GM12873 (cell line): Measurements from ENCODE around the gene CDC45.

Experiments used
- TF ChIP-seq, protein P1 (sequence below): IDR thresholded peaks from 2 replicates; pipeline ENCODE4 v1.5.1; 2012; ENCODE audit warnings: low read depth, mild to moderate bottlenecking, moderate library complexity, low read length, control low read depth; ENCODE audit not compliant: insufficient read depth; ENCODE audit errors: missing control alignments

CDC45 gene

DNA sequence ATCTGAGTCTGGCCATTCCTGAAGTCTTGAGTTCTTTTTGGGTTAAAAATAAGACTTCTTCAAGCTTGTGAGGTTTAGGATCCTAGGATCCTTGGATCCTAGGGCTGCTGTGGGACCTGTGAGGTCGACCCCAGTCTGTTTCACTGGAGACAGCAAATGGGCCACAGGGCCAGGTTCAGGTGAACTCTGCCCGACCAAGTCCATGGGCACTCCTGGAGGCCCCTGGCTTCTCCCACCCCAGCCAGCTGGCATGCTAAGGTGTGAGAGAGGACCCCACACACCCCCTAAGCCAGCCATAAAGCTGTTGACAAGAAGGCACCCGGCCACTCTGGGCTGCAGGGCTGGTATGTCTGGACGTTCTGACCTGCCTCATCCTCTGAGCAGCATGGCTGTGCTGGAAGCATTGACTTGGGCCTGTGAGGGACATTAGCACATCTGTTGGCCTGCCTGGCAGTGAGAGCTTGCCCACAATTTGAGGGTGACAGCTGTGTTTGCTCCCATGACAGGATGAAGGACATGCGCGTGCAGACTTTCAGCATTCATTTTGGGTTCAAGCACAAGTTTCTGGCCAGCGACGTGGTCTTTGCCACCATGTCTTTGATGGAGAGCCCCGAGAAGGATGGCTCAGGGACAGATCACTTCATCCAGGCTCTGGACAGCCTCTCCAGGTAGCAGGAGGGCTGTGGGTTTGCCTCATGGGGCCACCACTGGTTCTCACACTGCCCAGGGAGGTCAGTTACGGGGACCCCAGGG lies 28.5 kb downstream of the CDC45 start:
- TF ChIP-seq, protein P1, sequence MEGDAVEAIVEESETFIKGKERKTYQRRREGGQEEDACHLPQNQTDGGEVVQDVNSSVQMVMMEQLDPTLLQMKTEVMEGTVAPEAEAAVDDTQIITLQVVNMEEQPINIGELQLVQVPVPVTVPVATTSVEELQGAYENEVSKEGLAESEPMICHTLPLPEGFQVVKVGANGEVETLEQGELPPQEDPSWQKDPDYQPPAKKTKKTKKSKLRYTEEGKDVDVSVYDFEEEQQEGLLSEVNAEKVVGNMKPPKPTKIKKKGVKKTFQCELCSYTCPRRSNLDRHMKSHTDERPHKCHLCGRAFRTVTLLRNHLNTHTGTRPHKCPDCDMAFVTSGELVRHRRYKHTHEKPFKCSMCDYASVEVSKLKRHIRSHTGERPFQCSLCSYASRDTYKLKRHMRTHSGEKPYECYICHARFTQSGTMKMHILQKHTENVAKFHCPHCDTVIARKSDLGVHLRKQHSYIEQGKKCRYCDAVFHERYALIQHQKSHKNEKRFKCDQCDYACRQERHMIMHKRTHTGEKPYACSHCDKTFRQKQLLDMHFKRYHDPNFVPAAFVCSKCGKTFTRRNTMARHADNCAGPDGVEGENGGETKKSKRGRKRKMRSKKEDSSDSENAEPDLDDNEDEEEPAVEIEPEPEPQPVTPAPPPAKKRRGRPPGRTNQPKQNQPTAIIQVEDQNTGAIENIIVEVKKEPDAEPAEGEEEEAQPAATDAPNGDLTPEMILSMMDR: no peak

DNA sequence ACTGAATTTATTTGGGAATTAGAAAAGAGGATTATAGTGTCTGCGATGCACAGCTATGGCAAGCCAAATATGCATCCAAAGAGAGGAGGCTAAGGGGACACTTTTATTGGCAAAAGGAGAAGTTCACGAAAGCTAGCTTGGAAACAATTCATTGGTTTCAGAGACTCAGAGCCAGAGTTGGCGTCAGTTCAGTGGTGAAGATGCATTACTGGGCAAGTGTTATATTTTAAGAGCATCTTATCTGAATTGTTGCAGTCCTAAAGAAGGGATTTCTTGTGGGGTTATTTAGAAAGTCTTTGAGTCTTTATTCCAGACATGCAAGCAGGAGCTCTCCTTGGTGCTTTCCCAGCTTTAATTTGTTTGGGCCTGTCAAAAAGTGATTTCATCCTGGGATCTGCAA lies 29.5 kb downstream of the CDC45 start:
- TF ChIP-seq, protein P1: no peak

DNA sequence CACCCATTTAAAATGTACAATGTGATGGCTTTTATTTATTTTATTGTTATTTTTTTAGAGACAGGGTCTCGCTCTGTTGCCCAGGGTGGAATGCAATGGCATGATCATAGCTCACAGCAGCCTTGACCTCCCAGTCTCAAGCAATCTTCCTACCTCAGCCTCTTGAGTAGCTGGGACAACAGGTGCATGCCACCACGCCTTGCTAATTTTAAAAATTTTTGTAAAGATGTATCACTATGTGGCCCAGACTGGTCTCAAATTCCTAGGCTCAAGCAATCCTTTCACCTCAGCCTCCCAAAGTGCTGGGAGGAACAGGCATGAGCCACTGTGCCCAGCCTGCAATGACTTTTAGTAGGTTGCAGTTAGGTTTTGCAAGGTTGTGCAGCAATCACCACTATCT lies 30.2 kb downstream of the CDC45 start:
- TF ChIP-seq, protein P1: no peak

DNA sequence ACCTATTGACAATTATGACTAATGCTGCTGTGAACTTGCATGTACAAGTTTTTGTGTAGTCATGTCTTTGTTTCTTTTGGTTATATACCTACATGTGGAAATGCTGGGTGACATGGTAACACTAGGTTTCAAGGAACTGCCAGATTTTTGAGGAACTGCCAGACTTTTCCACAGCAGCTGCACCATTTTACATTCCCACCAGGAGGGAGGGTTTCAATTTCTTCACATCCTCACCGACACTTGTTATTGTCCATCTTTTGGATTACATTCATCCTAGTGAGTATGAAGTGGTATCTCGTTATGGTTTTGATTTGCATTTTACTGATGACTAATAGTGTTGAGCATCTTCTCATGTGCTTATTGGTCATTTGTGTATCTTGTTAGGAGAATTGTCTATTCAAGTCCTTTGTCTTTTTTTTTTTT lies 31.2 kb downstream of the CDC45 start:
- TF ChIP-seq, protein P1: no peak

DNA sequence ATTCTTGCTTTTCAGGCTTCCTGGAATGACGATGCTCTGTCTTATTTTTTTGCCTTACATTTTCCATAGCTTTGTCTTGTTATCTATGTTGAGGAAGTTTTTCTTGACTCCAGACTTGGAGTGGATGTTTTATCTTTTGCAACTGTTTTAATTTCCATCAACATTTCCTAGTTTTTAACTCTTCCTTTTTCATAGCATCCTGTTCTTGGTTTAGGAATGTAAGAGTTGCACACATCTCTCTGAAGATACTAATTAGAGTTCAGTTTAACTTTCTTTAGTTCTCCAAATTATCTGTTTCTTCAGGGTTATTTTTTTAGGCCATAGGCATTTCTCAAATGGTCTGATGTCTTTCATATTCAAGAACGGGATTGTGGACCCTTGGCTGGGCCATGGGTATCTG lies 34.1 kb downstream of the CDC45 start:
- TF ChIP-seq, protein P1: no peak

DNA sequence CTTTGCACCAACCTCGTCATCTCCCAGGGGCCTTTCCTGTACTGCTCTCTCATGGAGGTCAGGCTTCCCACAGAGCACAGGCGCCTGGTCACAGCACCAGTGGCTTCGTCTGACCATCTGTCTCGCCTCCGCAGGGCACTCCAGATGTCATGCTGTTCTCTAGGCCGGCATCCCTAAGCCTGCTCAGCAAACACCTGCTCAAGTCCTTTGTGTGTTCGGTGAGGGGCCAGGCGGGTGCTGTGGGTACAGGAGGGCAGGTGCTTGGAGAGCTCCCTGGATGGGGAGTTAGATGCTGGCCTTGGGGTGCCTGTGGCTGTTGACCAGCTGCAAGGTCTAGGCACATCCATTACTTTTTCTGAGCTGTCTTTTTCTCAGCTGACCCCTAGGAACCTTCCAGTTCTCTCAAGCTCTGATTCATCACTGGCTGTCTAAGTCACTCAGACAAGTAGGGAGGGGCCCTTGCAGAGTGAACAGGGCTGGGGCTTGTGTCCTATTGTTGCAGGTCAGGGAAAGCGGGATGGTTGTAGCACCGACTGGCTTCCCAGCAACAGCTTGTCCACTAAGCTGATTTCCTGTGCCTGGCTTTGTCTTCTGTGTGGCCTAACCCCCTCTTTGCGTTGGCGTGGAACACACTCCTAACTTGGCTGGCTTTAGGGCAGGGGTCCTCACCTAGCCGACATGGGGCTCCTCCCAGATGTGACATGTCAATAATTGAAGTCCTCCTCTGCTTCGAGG lies 35.3 kb downstream of the CDC45 start:
- TF ChIP-seq, protein P1: no peak

DNA sequence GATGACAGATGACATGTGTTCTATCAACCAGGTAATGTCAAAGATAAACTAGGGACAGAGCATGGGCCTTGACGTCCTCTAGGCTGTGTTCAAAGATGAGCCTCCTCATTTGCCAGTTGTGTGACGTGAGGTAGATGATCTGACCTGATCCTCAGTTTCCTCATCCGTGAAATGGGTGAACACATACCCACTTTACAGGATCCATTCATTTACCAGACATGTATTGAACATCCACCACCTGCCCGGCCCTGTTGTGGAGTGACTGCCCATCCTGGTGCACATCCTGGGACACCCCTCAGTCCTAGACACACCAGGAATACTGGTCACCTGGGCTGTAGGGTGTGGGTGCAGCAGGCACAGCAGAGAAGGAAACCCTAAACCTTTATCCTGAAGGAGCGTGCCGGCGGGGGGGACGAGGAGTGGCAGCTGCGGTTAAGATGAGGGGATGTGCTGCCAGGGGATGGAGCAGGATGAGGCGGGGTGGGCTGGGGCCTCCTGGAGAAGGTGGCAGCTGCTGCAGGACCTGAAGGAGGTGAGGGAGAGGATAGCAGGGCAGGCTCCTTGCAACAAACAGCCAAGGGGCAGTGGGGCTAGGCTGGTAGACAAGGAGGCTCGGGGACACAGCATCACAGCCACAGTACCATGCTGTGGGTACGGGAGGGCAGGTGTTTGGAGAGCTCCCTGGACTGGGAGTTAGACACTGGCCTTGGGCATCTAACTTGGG lies 36.1 kb downstream of the CDC45 start:
- TF ChIP-seq, protein P1: no peak
